ENCODE results near the gene CHTF8.
A peak's percentile ranks its signal among the peaks of the same experiment; 100 is the strongest.

Gene CHTF8

GRCh38 chr16:69079697-69080096, 52.7 kb downstream of the CHTF8 start:
- no peak for DNase-seq

GRCh38 chr16:69078073-69078472, 54.3 kb downstream of the CHTF8 start:
- no peak for DNase-seq

GRCh38 chr16:69077251-69077650, 55.1 kb downstream of the CHTF8 start:
- DNase-seq: peak; percentile 94

GRCh38 chr16:69073181-69073702, 59.1 kb downstream of the CHTF8 start:
- DNase-seq: peak; percentile 82

- DNase-seq: no peak
These were observed 59.8 kb downstream of the CHTF8 start for GRCh38 chr16:69072640-69072974.

GRCh38 chr16:69071036-69071435, 61.4 kb downstream of the CHTF8 start:
- DNase-seq: no peak

DNA sequence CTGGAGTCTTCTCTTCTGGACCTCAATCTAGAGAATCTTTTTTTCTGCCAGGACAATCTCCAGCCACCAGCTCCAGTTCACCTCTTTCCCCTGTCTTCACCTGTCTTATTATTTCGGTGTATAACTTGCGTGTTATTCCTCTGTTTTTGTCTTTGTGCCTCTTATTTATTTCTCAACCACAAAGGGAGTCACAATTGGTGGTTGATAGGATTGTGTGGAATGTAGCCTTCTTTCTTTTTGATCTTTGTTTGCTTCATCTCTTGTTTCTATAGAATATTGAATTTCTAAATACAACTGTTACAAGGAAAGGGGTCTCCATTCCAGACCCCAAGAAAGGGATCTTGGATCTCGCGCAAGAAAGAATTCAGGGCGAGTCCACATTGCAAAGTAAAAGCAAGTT, 62.9 kb downstream of the CHTF8 start:
- no peak for DNase-seq
